Measurements from ENCODE around the gene SPRED3.

DNA sequence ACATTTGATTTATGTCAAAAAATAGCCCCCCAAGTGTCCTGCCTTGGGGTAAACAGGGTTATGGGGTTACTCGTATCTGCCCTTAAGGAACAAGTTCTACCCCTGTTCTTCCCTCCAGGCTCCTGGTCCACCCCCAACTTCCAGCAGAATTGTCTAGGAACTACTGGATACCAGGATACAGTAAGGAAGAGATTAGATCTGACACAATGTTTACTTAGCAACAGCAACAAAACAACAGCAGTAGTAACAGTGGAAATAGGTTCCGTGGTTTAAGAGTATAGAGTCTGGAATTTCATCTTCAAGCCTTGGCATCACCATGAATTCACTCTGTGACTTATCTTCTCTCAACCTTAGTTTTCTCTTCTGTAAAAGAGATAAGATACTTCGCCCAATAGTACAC, 12.7 kb downstream of the SPRED3 start:
- TF ChIP-seq, protein P1, sequence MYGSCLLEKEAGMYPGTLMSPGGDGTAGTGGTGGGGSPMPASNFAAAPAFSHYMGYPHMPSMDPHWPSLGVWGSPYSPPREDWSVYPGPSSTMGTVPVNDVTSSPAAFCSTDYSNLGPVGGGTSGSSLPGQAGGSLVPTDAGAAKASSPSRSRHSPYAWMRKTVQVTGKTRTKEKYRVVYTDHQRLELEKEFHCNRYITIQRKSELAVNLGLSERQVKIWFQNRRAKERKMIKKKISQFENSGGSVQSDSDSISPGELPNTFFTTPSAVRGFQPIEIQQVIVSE (CRISPR knock-in tag; IDR thresholded peaks at IDR 0.05; ENCODE audit: borderline replicate concordance), result no peak
- TF ChIP-seq, protein P2, sequence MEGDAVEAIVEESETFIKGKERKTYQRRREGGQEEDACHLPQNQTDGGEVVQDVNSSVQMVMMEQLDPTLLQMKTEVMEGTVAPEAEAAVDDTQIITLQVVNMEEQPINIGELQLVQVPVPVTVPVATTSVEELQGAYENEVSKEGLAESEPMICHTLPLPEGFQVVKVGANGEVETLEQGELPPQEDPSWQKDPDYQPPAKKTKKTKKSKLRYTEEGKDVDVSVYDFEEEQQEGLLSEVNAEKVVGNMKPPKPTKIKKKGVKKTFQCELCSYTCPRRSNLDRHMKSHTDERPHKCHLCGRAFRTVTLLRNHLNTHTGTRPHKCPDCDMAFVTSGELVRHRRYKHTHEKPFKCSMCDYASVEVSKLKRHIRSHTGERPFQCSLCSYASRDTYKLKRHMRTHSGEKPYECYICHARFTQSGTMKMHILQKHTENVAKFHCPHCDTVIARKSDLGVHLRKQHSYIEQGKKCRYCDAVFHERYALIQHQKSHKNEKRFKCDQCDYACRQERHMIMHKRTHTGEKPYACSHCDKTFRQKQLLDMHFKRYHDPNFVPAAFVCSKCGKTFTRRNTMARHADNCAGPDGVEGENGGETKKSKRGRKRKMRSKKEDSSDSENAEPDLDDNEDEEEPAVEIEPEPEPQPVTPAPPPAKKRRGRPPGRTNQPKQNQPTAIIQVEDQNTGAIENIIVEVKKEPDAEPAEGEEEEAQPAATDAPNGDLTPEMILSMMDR (IDR thresholded peaks at IDR 0.05), result no peak

Data from WTC11 (cell line).